Measurements from ENCODE around the gene C1QA.

Gene C1QA

GRCh38 chr1:22676916-22677583 lies 40.6 kb downstream of the C1QA start:
- no peak for FAIRE-seq

DNA sequence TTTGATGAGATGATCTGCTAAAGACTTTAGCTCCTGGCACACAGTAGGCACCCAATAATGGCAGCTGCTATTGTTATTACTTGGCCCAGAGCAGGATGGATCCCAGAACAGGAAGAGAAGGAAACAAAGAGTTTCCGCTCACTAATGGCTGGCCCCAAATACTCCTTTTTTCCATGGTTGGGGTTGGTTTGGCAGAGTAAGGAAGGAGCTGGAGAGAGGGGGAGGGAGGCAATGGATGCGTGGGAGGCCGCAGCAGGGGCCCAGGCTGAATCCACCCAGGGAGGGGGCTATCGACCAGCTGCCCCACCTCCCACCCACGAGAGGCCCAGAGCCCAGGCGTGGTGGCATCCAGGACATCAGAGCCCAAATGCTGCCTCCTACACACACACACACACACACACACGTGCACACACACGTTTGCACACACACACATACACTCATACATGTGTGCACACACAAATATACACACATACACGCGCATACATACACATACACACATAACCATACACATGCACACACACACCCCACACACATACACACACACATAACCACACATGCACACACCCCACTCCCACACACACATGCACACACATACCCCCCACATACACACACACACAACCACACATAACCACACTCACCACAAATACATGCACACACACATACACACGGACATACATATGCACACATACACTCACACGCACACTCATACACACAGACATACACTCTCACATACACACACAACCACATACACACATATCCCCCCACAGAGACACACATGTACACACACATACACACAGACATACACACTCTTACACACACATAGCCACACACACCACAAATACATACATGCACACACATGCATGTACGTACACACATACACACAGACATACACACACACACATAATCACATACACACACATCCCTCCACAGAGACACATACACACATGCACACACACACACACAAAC lies 41.8 kb downstream of the C1QA start:
- no peak for FAIRE-seq

DNA sequence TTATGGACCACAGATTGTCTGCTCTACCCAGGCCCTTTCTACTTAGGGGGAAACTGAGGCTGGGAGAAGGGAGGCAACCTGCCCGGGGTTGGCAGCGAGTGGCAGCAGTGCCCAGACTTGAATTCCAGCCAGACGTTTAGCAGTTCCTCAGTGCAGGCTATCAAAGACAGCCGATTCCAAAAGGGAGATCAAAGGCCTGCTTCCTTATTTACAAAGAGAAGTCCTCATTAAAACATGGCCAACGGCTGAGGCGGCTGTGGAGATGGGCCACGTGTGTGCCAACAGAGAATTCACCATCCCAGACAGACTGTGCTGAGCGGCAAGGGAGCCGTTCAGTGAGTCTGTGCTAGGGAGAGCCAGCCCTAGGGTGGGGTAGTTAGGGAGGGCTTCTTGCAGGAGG lies 44.3 kb downstream of the C1QA start:
- no peak for FAIRE-seq

- no peak for FAIRE-seq
Measured at GRCh38 chr1:22681556-22682276, 45.3 kb downstream of the C1QA start.

- no peak for FAIRE-seq
Measured at GRCh38 chr1:22683547-22683946, 47.1 kb downstream of the C1QA start.

GRCh38 chr1:22685591-22686059 lies 49.2 kb downstream of the C1QA start:
- FAIRE-seq = no peak

DNA sequence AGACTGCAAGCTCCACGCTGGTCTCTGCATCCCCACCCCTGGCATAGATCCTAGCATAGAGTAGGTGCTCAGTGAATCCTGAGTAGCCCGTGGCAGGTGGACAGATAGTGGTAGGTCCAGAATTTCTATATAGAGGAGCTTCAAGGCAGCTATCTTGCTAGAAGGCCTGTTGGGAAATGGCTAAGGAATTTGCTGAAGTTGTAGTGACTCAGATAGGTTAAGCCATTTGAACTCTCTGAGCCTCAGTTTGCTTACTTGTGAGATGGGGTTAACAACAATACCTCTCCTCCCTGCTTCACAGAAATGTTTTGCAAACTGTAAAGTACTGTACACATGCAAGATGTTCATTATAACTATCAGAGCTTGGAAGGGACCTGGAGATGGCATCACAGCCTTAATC lies 50.8 kb downstream of the C1QA start:
- FAIRE-seq = no peak

GRCh38 chr1:22688466-22688865 lies 52.0 kb downstream of the C1QA start:
- no peak for FAIRE-seq

All from endometrium (tissue), 2 donors.